HepG2 (cell line): Measurements from ENCODE around the gene ARHGAP45. TPM values are rescaled to one million over a fixed set of nuclear protein-coding genes. Genes with fewer than 3 reads are reported as not detected.

ENCODE experiments used
- BCL6 ChIP-seq: IDR thresholded peaks from 2 replicates; pipeline ENCODE4 v1.6.1; 2016; ENCODE audit warnings: missing genetic modification reagents, missing compliant biosample characterization
- E2F1 ChIP-seq: sonication (generic); formaldehyde crosslinking; IDR thresholded peaks from 2 replicates; pipeline ENCODE4 v1.5.0; 2020; ENCODE audit warnings: missing genetic modification reagents
- HOXA3 ChIP-seq: sonication (generic); formaldehyde crosslinking; IDR thresholded peaks from 2 replicates; pipeline ENCODE4 v1.5.0; 2020; ENCODE audit warnings: missing genetic modification reagents
- RAD51 ChIP-seq: fragments of 450-650 bp; IDR thresholded peaks from 2 replicates; pipeline ENCODE4 v1.6.1; 2016; ENCODE audit warnings: borderline replicate concordance
- SMAD1 ChIP-seq: sonication (generic); formaldehyde crosslinking; IDR thresholded peaks from 2 replicates; pipeline ENCODE4 v1.4.0; 2020; ENCODE audit warnings: missing genetic modification reagents, low read depth, mild to moderate bottlenecking, borderline replicate concordance
- SNAI1 ChIP-seq: sonication (generic); formaldehyde crosslinking; IDR thresholded peaks from 2 replicates; pipeline ENCODE4 v1.5.0; 2020; ENCODE audit warnings: mild to moderate bottlenecking, missing genetic modification reagents, borderline replicate concordance
- THAP7 ChIP-seq: sonication (generic); formaldehyde crosslinking; IDR thresholded peaks from 2 replicates; pipeline ENCODE4 v1.8.1; 2023; ENCODE audit warnings: mild to moderate bottlenecking, missing genetic modification reagents
- ZBTB14 ChIP-seq: sonication (generic); formaldehyde crosslinking; IDR thresholded peaks from 2 replicates; pipeline ENCODE4 v1.4.0; 2020; ENCODE audit warnings: missing genetic modification reagents
- ZNF124 ChIP-seq: sonication (generic); formaldehyde crosslinking; IDR thresholded peaks from 2 replicates; pipeline ENCODE4 v1.4.0; 2020; ENCODE audit warnings: missing genetic modification reagents
- ZNF18 ChIP-seq: sonication (generic); formaldehyde crosslinking; IDR thresholded peaks from 2 replicates; pipeline ENCODE4 v1.8.0; 2022; ENCODE audit warnings: mild to moderate bottlenecking, missing genetic modification reagents; ENCODE audit not compliant: insufficient replicate concordance
- ZNF281 ChIP-seq: sonication (generic); formaldehyde crosslinking; IDR thresholded peaks from 2 replicates; pipeline ENCODE4 v1.4.0; 2020; ENCODE audit warnings: missing genetic modification reagents, borderline replicate concordance
- ZNF570 ChIP-seq: sonication (generic); formaldehyde crosslinking; IDR thresholded peaks from 2 replicates; pipeline ENCODE4 v1.4.0; 2020; ENCODE audit warnings: mild to moderate bottlenecking, missing genetic modification reagents, borderline replicate concordance
- ZNF580 ChIP-seq: IDR thresholded peaks from 2 replicates; pipeline ENCODE4 v1.6.1; 2016; ENCODE audit warnings: low read depth, borderline replicate concordance
- ZNF609 ChIP-seq: sonication (generic); formaldehyde crosslinking; IDR thresholded peaks from 2 replicates; pipeline ENCODE4 v1.4.0; 2020; ENCODE audit warnings: mild to moderate bottlenecking, missing genetic modification reagents, borderline replicate concordance
- ZNF773 ChIP-seq: sonication (generic); formaldehyde crosslinking; IDR thresholded peaks from 2 replicates; pipeline ENCODE4 v1.4.0; 2020; ENCODE audit warnings: missing genetic modification reagents, borderline replicate concordance
- ZSCAN12 ChIP-seq: sonication (generic); formaldehyde crosslinking; IDR thresholded peaks from 2 replicates; pipeline ENCODE4 v1.9.0; 2021; ENCODE audit warnings: mild to moderate bottlenecking, missing genetic modification reagents
- polyA plus RNA-seq, 8 experiments: library from polyadenylated mRNA; depleted of rRNA in 3 of 8; stranded (reverse) in 7 of 8; unstranded in 1 of 8; fragments of >200 nt; fragmentation: Illumina TruSeq in 4 of 8; extraction: Trizol in 4 of 8; gene quantifications; 2 replicates each; pipeline versions ENCODE4 v1.2.1 to v1.2.3, GENCODE V29; 2011 to 2016; ENCODE audit warnings: low read depth in 4 of 8, missing spikeins in 1 of 8, mixed read lengths in 1 of 8; ENCODE audit not compliant: insufficient read depth in 1 of 8
- total RNA-seq, 5 experiments: library from RNA; depleted of rRNA; stranded (reverse); fragments of >200 nt; fragmentation: Illumina TruSeq; extraction: Trizol; gene quantifications; 2 replicates each; pipeline ENCODE4 v1.2.3, GENCODE V29; 2016; ENCODE audit warnings: low read depth in 1 of 5

ARHGAP45 gene
- total and polyA plus RNA-seq, 2 of the 13 experiments (the other 11 are each of a cell fraction or from before 2014, with no cell fraction given), result 0.84 to 32.0 TPM

- peak; percentile 64; the same call in 1 of the 2 replicates for TF ChIP-seq SMAD1 (CRISPR knock-in tag)
- TF ChIP-seq SNAI1 (CRISPR knock-in tag), result no peak
- TF ChIP-seq ZNF124, result no peak
- peak; percentile 66 for TF ChIP-seq ZNF18
- no peak for TF ChIP-seq ZNF773 (CRISPR knock-in tag)
- TF ChIP-seq BCL6, result no peak
- peak; percentile 28; the same call in 1 of the 2 replicates for TF ChIP-seq ZNF609 (CRISPR knock-in tag)
- TF ChIP-seq ZNF580 (CRISPR knock-in tag), result peak; percentile 45; the same call in 1 of the 2 replicates
- no peak for TF ChIP-seq RAD51
- peak; percentile 83 for TF ChIP-seq ZNF281 (CRISPR knock-in tag)
- TF ChIP-seq ZNF570 (CRISPR knock-in tag), result no peak
- 0 out of 2 replicates have a peak, but pooled peaks have one; percentile 23 for TF ChIP-seq E2F1 (CRISPR knock-in tag)
- no peak for TF ChIP-seq ZSCAN12 (CRISPR knock-in tag)
- TF ChIP-seq HOXA3 (CRISPR knock-in tag), result peak; percentile 49
- TF ChIP-seq THAP7, result no peak
- no peak for TF ChIP-seq ZBTB14 (CRISPR knock-in tag)
Observed at GRCh38 chr19:1046117-1046626, 20.8 kb upstream of the ARHGAP45 start (continued).
